ENCODE data around the gene SZT2. TPM values are rescaled to one million over a fixed set of nuclear protein-coding genes. Genes with fewer than 3 reads are reported as not detected.

SZT2 gene
- total RNA-seq, 4 donors from 2014 or later = 49.2 to 68.7 (median 57.3) TPM

- Histone ChIP-seq H3K36me3 (peaks cover 0 to 45% (median 30%) of the 10 kb centered on the region in 3 donors), H3K4me1 (peaks cover 0 to 36% (median 26%) of the 10 kb centered on the region in 4 donors), H3K9me3 (no peaks in the 10 kb centered on the region), H3K4me3 (peak overlapping the region in 2 of 4 donors; percentile 68 to 75), H3K27me3 (no peaks in the 10 kb centered on the region), H3K27ac (peak overlapping the region in 2 of 4 donors; percentile 23 to 90)
- DNase-seq (ENCODE audit: low spot score in 2 of 2) = no peak
- TF ChIP-seq POLR2A (IDR thresholded peaks at IDR 0.05) = no peak
- 33 to 37% methylated on average over 4 of the region's 4 CpGs for WGBS, 2 donors
Observed at GRCh38 chr1:43387976-43388599, 1.6 kb upstream of the SZT2 start.

- peaks cover 0 to 40% (median 27%) of the 10 kb centered on the region in 3 donors for H3K36me3 ChIP-seq
- peak overlapping the region; percentile 50 to 94 (median 72) for H3K4me3 ChIP-seq
- no peaks in the 10 kb centered on the region for H3K9me3 ChIP-seq
- H3K27ac ChIP-seq = peak overlapping the region in 1 of 4 donors; percentile 90
- DNase-seq (ENCODE audit: low spot score in 2 of 2) = no peak
- H3K4me1 ChIP-seq = peaks cover 0 to 32% (median 26%) of the 10 kb centered on the region in 4 donors
- TF ChIP-seq POLR2A (IDR thresholded peaks at IDR 0.05) = no peak
- TF ChIP-seq EP300 (IDR thresholded peaks at IDR 0.05) = no peak
- TF ChIP-seq CTCF (IDR thresholded peaks at IDR 0.05) = no peak
- WGBS, 2 donors = 37% methylated on average over 3 of the region's 3 CpGs
- H3K27me3 ChIP-seq = no peaks in the 10 kb centered on the region
Observed at GRCh38 chr1:43388613-43389012, 1.1 kb upstream of the SZT2 start.

GRCh38 chr1:43392702-43393101 lies 3.0 kb downstream of the SZT2 start:
- no peak for DNase-seq (ENCODE audit: low spot score in 2 of 2)
- Histone ChIP-seq H3K4me3 (no peak overlapping the region), H3K36me3 (peaks cover 0 to 36% (median 0%) of the 10 kb centered on the region in 3 donors), H3K27ac (no peak overlapping the region), H3K27me3 (no peaks in the 10 kb centered on the region), H3K9me3 (no peaks in the 10 kb centered on the region), H3K4me1 (peaks cover 0 to 34% (median 22%) of the 10 kb centered on the region in 4 donors)
- TF ChIP-seq EP300 (IDR thresholded peaks at IDR 0.05) = no peak
- TF ChIP-seq CTCF (IDR thresholded peaks at IDR 0.05) = no peak
- TF ChIP-seq POLR2A (IDR thresholded peaks at IDR 0.05) = no peak
- 79 to 82% methylated on average over 3 of the region's 3 CpGs for WGBS, 2 donors

- TF ChIP-seq POLR2A (IDR thresholded peaks at IDR 0.05) = no peak
- TF ChIP-seq CTCF (IDR thresholded peaks at IDR 0.05) = no peak
- TF ChIP-seq EP300 (IDR thresholded peaks at IDR 0.05) = no peak
- Histone ChIP-seq H3K36me3 (peaks cover 0 to 38% (median 0%) of the 10 kb centered on the region in 3 donors), H3K4me3 (no peak overlapping the region), H3K9me3 (no peaks in the 10 kb centered on the region), H3K4me1 (peaks cover 0 to 16% (median 7%) of the 10 kb centered on the region in 4 donors), H3K27me3 (no peaks in the 10 kb centered on the region), H3K27ac (no peak overlapping the region)
- 81 to 88% methylated on average over 4 of the region's 4 CpGs for WGBS, 2 donors
- DNase-seq (ENCODE audit: low spot score in 2 of 2) = no peak
Observed at GRCh38 chr1:43395523-43395922, 5.8 kb downstream of the SZT2 start.

- no peak for TF ChIP-seq POLR2A (IDR thresholded peaks at IDR 0.05)
- no peak for TF ChIP-seq CTCF (IDR thresholded peaks at IDR 0.05)
- TF ChIP-seq EP300 (IDR thresholded peaks at IDR 0.05) = no peak
- Histone ChIP-seq H3K4me1 (peaks cover 0 to 11% (median 2%) of the 10 kb centered on the region in 4 donors), H3K36me3 (peaks cover 0 to 38% (median 0%) of the 10 kb centered on the region in 3 donors), H3K4me3 (no peak overlapping the region), H3K27me3 (no peaks in the 10 kb centered on the region), H3K9me3 (no peaks in the 10 kb centered on the region), H3K27ac (no peak overlapping the region)
- no peak for DNase-seq (ENCODE audit: low spot score in 2 of 2)
- WGBS, 2 donors = 61 to 67% methylated on average over 1 of the region's 1 CpG
Observed at GRCh38 chr1:43396059-43396458, 6.4 kb downstream of the SZT2 start.

Data from tibial nerve (tissue), 4 donors.